ENCODE measurements around the gene SCARF2.

Gene SCARF2

GRCh38 chr22:20439556-20439927 is 1.9 kb upstream of the SCARF2 start:
- no peak for DNase-seq (ENCODE audit: low spot score)

GRCh38 chr22:20438678-20439492 is 1.3 kb upstream of the SCARF2 start:
- no peak for DNase-seq (ENCODE audit: low spot score)

GRCh38 chr22:20438427-20438677 is 727 bp upstream of the SCARF2 start:
- DNase-seq (ENCODE audit: low spot score): no peak

- DNase-seq (ENCODE audit: low spot score): no peak
These were observed 635 bp downstream of the SCARF2 start for GRCh38 chr22:20436768-20437612.

GRCh38 chr22:20436307-20436767 is 1.3 kb downstream of the SCARF2 start:
- no peak for DNase-seq (ENCODE audit: low spot score)

GRCh38 chr22:20435436-20436306 is 2.0 kb downstream of the SCARF2 start:
- DNase-seq (ENCODE audit: low spot score): no peak

GRCh38 chr22:20434773-20435172 is 2.9 kb downstream of the SCARF2 start:
- no peak for DNase-seq (ENCODE audit: low spot score)

GRCh38 chr22:20434264-20434751 is 3.3 kb downstream of the SCARF2 start:
- no peak for DNase-seq (ENCODE audit: low spot score)

- DNase-seq (ENCODE audit: low spot score): no peak
These were observed 3.9 kb downstream of the SCARF2 start for GRCh38 chr22:20433686-20434241.

GRCh38 chr22:20433191-20433590 is 4.4 kb downstream of the SCARF2 start:
- no peak for DNase-seq (ENCODE audit: low spot score)

GRCh38 chr22:20432244-20432686 is 5.4 kb downstream of the SCARF2 start:
- no peak for DNase-seq (ENCODE audit: low spot score)

- no peak for DNase-seq (ENCODE audit: low spot score)
These were observed 6.0 kb downstream of the SCARF2 start for GRCh38 chr22:20431511-20432192.

GRCh38 chr22:20430720-20431510 is 6.7 kb downstream of the SCARF2 start:
- peak; percentile 62 for DNase-seq (ENCODE audit: low spot score)

GRCh38 chr22:20430101-20430719 is 7.4 kb downstream of the SCARF2 start:
- DNase-seq (ENCODE audit: low spot score): no peak

GRCh38 chr22:20429254-20430100 is 8.1 kb downstream of the SCARF2 start:
- DNase-seq (ENCODE audit: low spot score): peak; percentile 69

- no peak for DNase-seq (ENCODE audit: low spot score)
These were observed 8.9 kb downstream of the SCARF2 start for GRCh38 chr22:20428496-20429253.

GRCh38 chr22:20427945-20428417 is 9.6 kb downstream of the SCARF2 start:
- no peak for DNase-seq (ENCODE audit: low spot score)

All from activated CD4-positive, alpha-beta T cell treated with anti-CD3 and anti-CD28 coated beads, Interleukin-2, Interleukin-4, amounts not matched to agents 100 ng/mL and 50 ng/mL, durations not matched to agents 16 hours and 8 hours (primary cell).